ENCODE data around the gene RDM1. TPM values are rescaled to one million over a fixed set of nuclear protein-coding genes. Genes with fewer than 3 reads are reported as not detected.

Gene RDM1
- total RNA-seq, 4 donors from 2014 or later, result not detected

DNA sequence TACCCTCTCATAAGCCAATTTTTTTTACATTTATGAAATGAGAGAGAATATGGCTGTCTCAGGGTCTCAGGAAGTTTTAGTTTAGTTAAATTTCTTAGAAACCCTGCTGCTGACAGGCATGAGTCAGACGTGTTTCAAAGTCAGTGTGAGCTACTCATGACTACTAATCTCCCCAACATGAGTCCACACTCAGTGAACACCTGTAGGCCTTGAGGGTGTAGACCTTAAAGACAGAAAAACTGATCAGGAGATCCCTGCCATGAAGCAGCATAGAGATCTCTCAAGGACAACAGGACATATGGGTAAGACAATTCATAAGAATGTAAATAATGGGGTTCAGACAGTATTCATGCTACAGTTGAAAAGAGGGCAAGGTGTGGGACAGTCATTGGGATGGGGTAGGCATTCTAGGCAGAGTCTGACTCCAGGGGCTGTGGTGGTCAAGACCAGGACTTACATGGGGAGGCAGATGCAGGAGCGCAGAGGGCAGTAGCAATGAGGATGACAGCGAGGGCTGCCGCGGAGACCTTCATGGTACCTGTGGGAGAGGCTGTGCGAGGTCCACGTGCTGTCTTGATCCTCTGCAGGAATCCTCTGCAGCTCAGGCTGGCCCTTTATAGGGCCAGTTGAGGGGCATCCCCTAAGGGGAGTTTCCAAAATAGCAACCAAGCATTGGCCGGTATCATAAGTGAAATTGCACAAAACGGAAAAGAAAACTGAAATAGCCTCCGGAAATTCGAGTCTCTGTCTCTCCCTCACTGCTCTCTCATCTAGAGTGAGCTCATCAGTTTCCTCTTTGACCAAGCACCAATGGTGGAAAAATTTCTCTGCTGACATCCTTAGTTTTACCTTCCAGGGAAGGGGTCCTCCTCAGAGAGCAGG, 50.6 kb downstream of the RDM1 start, which contains the start of gene CCL5:
Gene CCL5 (minus strand): TSS at position 588 of the 882 bp plus-strand sequence.
- Histone ChIP-seq H3K27ac (no peak within 1 kb of the TSS), H3K36me3 (no peaks in the 10 kb centered on the region), H3K4me1 (no peaks in the 10 kb centered on the region), H3K4me3 (no peak within 1 kb of the TSS), H3K27me3 (no peaks in the 10 kb centered on the region), H3K9me3 (no peaks in the 10 kb centered on the region)
- in situ Hi-C loops (cut with MboI; ENCODE audit: low sequenced_read_pairs in 4 of 4), result no loop called here
- no peak for ATAC-seq
- no peak for TF ChIP-seq POLR2A (IDR thresholded peaks at IDR 0.05)
- TF ChIP-seq, protein P1, sequence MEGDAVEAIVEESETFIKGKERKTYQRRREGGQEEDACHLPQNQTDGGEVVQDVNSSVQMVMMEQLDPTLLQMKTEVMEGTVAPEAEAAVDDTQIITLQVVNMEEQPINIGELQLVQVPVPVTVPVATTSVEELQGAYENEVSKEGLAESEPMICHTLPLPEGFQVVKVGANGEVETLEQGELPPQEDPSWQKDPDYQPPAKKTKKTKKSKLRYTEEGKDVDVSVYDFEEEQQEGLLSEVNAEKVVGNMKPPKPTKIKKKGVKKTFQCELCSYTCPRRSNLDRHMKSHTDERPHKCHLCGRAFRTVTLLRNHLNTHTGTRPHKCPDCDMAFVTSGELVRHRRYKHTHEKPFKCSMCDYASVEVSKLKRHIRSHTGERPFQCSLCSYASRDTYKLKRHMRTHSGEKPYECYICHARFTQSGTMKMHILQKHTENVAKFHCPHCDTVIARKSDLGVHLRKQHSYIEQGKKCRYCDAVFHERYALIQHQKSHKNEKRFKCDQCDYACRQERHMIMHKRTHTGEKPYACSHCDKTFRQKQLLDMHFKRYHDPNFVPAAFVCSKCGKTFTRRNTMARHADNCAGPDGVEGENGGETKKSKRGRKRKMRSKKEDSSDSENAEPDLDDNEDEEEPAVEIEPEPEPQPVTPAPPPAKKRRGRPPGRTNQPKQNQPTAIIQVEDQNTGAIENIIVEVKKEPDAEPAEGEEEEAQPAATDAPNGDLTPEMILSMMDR (IDR thresholded peaks at IDR 0.05 in 4 of 5, conservative IDR thresholded peaks at IDR 0.05 in 1 of 5), result no peak
- intact Hi-C loops (cut with DNase I; ENCODE audit: low total_unique reads), result no loop called here
- DNase-seq, result no peak

DNA sequence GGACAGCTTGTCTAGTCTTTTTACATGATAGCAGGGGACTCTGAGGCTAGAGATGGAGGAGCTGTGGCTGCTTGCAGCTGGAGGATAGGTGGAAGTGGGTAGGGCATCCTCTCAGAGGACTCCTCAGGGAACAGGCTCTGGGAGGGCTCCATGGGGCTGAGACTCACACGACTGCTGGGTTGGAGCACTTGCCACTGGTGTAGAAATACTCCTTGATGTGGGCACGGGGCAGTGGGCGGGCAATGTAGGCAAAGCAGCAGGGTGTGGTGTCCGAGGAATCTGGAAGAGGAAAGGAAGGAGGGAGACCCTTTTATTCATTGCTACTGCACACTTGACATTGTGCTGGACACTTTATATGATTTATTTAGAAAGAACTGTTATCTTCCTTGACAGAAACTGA, 52.2 kb downstream of the RDM1 start:
- in situ Hi-C loops (cut with MboI; ENCODE audit: low sequenced_read_pairs in 4 of 4) (no loop called here), intact Hi-C loops (cut with DNase I; ENCODE audit: low total_unique reads) (no loop called here)
- Histone ChIP-seq H3K4me3 (no peak overlapping the region), H3K4me1 (no peaks in the 10 kb centered on the region), H3K27ac (no peak overlapping the region), H3K27me3 (no peaks in the 10 kb centered on the region), H3K9me3 (no peaks in the 10 kb centered on the region), H3K36me3 (no peaks in the 10 kb centered on the region)
- DNase-seq (no peak), ATAC-seq (no peak)
- TF ChIP-seq, protein P1 (IDR thresholded peaks at IDR 0.05 in 4 of 5, conservative IDR thresholded peaks at IDR 0.05 in 1 of 5), result no peak
- TF ChIP-seq POLR2A (IDR thresholded peaks at IDR 0.05), result no peak

DNA sequence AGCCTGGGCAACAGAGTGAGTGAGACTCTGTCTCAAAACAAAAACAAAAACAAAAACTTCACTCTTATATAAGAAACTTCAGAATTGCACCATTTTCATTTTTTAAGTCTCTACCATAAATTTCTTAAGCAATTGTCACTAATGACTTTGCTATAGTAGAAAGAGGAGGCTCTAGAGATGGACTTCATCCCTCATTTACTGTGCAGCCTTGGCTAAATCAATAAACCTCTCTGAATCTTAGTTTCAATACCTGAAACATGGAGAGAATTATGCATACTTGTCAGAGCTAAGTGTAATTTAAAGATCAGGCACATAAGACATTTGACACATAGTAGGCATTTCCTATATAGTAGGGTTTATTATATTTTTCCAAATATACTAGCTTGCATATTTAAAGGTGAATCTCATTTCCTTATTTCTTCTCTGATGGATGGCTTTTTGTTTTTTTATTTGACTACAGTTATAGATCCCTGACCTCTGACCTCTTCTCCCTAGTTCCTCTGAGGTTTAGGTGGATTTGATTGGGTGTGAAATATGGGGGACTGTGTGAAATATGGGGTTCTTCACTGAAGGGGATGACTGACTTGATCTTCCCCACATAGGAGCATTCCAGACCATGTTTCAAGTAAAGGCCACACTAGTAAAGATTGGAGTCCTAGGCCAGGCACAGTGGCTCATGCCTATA, 53.1 kb downstream of the RDM1 start:
- DNase-seq, result no peak
- no peak for ATAC-seq
- H3K4me1 ChIP-seq, result no peaks in the 10 kb centered on the region
- TF ChIP-seq POLR2A (IDR thresholded peaks at IDR 0.05), result no peak
- TF ChIP-seq, protein P1 (IDR thresholded peaks at IDR 0.05 in 4 of 5, conservative IDR thresholded peaks at IDR 0.05 in 1 of 5), result no peak
- H3K27ac ChIP-seq, result no peak overlapping the region
- intact Hi-C loops (cut with DNase I; ENCODE audit: low total_unique reads), result no loop called here
- H3K4me3 ChIP-seq, result no peak overlapping the region
- no peaks in the 10 kb centered on the region for H3K9me3 ChIP-seq
- no peaks in the 10 kb centered on the region for H3K36me3 ChIP-seq
- in situ Hi-C loops (cut with MboI; ENCODE audit: low sequenced_read_pairs in 4 of 4), result no loop called here
- no peaks in the 10 kb centered on the region for H3K27me3 ChIP-seq

DNA sequence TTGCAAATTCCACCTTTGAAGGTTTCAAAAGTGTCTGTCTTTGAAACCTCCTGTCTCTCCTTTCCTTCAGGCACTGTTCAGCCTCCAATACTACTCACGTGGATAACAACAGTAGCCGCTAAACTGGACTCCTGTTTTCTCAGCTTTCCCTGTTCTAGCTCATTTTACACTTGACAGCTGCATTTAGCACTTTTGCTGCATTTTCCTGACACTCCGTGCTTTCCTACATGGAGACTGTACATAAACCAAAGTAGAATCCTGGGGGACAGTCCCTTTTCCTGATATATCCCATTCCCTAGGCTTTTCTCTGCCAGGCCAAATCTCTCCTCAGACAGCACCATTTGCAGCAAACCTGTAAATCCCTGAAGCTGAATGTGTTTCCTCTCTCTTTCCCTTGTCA, 54.0 kb downstream of the RDM1 start:
- Histone ChIP-seq H3K4me1 (no peaks in the 10 kb centered on the region), H3K4me3 (no peak overlapping the region), H3K27ac (no peak overlapping the region), H3K9me3 (no peaks in the 10 kb centered on the region), H3K36me3 (no peaks in the 10 kb centered on the region), H3K27me3 (no peaks in the 10 kb centered on the region)
- ATAC-seq (no peak), DNase-seq (no peak)
- TF ChIP-seq POLR2A (IDR thresholded peaks at IDR 0.05), result no peak
- TF ChIP-seq, protein P1 (IDR thresholded peaks at IDR 0.05 in 4 of 5, conservative IDR thresholded peaks at IDR 0.05 in 1 of 5), result no peak
- intact Hi-C loops (cut with DNase I; ENCODE audit: low total_unique reads) (no loop called here), in situ Hi-C loops (cut with MboI; ENCODE audit: low sequenced_read_pairs in 4 of 4) (no loop called here)

Data from gastrocnemius medialis (tissue), 4 donors.